ENCODE data around the gene CASP7.
"Not testable (repeated sequence)": the region's sequence is repeated elsewhere in the genome, so short reads cannot be mapped to it uniquely, and the experiment has no call there.

The CASP7 gene

GRCh38 chr10:113679463-113680189 is at the start of gene CASP7:
Gene CASP7, plus strand, starts transcription at chr10:113679912. Its CDS starts 17,582 bp downstream, at chr10:113697494.
- DNase-seq (ENCODE audit: low read depth in 2 of 2, low spot score in 1 of 2) = peak; percentile 60 to 71

DNA sequence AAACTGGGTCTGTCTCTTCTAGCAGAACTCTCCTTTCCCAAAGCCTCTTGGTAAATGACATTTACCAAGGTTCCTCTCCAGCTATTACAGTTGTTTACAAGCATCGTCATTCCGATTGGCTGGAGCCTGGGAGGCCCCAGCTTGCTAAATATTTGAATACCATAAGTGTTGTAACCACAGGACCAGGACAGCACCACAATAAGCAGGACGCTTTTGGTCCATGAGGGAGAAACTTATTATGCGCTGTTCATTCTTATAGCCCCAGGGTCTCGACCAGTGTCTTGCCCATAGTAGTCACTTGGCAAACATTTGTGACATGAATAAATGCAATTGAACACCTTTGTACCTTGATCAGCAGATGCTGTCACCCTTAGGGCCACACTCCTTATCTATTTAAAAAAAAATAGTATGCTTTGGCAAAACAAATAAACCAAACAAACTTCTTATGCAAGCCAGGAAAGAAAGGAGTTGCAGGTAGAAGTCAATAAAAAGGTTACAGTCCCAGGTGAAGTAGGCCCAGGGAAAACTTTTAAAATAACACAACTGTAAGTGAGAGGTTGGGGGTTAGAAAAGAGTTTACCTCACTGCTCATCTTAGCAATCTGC is 48.7 kb upstream of the CASP7 start:
- DNase-seq (ENCODE audit: low read depth in 2 of 2, low spot score in 1 of 2) = no peak

GRCh38 chr10:113631684-113632367 is 47.9 kb upstream of the CASP7 start:
- no peak for DNase-seq (ENCODE audit: low read depth in 2 of 2, low spot score in 1 of 2)

- no peak for DNase-seq (ENCODE audit: low read depth in 2 of 2, low spot score in 1 of 2)
These were observed 39.7 kb upstream of the CASP7 start for GRCh38 chr10:113639966-113640365.

- no peak for DNase-seq (ENCODE audit: low read depth in 2 of 2, low spot score in 1 of 2)
These were observed 38.0 kb upstream of the CASP7 start for GRCh38 chr10:113641702-113642101.

DNA sequence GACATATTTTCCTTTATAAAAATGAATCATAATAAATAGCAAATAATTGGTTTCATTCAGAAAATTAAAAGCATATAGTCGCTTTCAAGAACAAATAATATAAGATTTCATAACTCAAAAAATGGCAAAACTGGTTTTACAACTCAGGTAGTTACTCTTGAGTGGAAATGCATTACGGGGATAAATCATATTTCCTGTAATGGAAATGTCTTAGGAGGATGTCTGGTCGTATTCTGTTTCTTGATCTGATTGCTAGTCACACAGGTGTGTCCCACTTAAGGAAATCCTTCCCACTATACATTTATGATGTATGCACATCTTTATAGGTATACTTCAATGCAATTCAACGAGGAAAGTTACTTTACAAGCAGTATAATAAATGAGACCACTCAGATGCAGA is 36.5 kb upstream of the CASP7 start:
- DNase-seq (ENCODE audit: low read depth in 2 of 2, low spot score in 1 of 2) = no peak

DNA sequence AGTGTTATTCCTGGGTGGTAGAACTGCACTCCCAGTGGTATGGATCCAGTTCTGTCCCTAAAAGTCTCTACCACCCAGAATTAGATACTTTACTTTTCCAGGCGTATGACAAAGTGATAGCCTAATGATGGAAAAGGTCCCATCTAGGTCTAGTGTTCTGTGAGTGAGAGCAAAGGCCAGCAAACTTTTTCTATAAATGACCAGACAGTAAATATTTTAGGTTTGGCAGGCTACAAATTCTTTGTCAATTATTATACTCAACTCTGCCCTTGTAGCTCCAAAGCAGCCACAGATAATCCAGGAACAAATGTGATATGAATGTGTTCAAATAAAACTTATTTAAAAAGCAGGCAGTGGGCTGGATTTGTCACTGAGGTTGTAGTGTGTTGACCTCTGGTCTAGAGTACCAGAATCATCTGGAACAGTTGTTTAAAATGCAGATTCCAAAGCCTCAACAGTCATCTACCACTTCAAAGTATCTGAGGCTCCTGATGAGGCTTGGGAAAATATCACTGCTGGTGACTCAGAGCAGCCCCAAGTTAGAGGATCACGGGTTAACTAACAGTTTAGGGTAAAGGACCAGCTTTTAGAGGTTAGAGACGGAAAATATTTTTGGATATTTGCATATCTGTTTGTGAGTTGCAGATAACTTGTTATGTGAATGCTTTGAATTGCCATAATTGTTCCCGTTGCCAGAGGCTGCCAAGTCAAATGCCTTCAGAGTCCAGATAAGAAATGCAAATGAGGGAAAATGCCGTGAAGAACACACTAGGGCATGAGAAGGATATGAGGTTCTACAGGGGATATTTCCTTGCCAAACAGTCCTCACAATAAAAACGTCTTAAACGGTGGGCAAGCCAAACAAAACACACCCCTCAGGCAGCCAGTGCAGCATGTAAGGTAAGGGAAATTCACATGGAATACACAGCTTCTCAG is 35.3 kb upstream of the CASP7 start:
- DNase-seq (ENCODE audit: low read depth in 2 of 2, low spot score in 1 of 2) = no peak

GRCh38 chr10:113646336-113647201 is 33.1 kb upstream of the CASP7 start:
- no peak for DNase-seq (ENCODE audit: low read depth in 2 of 2, low spot score in 1 of 2)

GRCh38 chr10:113647812-113648211 is 31.9 kb upstream of the CASP7 start:
- DNase-seq (ENCODE audit: low read depth in 2 of 2, low spot score in 1 of 2) = no peak

GRCh38 chr10:113648478-113648877 is 31.2 kb upstream of the CASP7 start:
- DNase-seq (ENCODE audit: low read depth in 2 of 2, low spot score in 1 of 2) = no peak

GRCh38 chr10:113650172-113650571 is 29.5 kb upstream of the CASP7 start:
- no peak for DNase-seq (ENCODE audit: low read depth in 2 of 2, low spot score in 1 of 2)

DNA sequence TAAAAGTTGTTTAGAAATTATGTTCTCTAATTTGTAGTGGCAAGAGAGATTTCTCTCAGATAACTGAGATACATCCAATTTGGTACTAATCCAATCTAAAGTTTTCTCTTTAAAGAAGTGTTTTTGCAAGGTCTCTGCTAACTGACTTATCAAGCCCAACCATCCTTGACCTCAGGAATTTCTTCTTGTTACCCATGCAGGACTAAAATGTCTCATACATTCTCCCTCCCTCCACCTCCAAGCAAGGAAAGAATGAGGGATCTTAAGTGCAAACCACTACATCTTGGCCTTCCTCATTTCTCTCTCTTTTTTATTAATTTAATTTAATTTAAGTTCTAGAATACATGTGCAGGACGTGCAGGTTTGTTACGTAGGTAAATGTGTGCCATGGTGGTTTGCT is 28.7 kb upstream of the CASP7 start:
- no peak for DNase-seq (ENCODE audit: low read depth in 2 of 2, low spot score in 1 of 2)

DNA sequence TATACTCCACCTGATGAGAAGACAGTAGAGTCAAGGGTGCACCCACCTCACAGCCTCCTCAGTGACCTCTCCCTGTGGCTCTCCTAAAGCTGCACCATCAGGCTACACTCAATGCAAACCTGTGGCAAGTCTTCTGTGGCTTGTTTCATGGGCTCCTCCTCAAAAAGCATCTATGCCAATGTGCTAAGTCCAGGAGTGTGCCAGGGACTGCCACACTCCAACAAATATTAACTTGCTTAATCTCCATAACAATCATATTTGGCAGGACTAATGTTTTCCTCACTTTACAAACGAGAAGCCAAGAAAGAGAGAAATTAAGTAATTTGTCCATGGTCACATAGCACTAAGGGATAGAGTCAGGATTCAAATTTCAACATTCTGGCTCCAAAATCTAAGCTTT is 27.8 kb upstream of the CASP7 start:
- no peak for DNase-seq (ENCODE audit: low read depth in 2 of 2, low spot score in 1 of 2)

DNA sequence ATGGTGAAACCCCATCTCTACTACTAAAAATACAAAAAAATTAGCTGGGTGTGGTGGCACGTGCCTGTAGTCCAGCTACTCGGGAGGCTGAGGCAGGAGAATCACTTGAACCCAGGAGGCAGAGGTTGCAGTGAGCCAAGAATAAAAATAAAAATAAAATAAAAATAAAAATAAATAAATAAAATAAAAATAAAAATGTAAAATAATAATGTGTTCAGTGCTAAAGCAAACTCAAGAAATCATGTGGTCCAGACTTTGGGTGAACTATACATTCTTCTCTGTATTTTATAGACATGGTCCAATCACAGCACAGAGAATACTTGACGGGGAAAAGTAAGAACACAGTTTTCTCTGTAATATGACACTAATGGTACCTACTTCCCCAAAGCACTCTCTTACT is 27.3 kb upstream of the CASP7 start:
- not testable (repeated sequence) for DNase-seq (ENCODE audit: low read depth in 2 of 2, low spot score in 1 of 2)

GRCh38 chr10:113656896-113657295 is 22.8 kb upstream of the CASP7 start:
- DNase-seq (ENCODE audit: low read depth in 2 of 2, low spot score in 1 of 2) = no peak

DNA sequence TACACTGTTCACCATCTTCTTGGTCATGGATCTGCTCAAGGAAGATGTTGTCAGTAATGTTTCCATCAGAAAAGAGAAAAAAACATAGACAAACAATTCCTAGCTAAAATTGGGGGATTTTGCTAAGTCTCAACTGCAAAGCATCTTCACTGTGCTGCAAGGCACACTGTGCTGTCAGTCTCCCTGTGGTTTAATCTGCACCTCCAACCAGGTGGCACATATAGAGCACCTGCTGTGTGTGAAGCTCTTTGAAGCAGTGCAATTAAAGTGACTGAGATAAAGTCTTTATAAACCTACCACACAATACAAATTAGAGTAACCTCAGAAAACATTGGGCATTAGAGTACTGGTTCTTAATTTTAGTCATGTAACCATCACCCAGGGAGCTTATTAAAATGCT is 22.2 kb upstream of the CASP7 start:
- DNase-seq (ENCODE audit: low read depth in 2 of 2, low spot score in 1 of 2) = no peak

DNA sequence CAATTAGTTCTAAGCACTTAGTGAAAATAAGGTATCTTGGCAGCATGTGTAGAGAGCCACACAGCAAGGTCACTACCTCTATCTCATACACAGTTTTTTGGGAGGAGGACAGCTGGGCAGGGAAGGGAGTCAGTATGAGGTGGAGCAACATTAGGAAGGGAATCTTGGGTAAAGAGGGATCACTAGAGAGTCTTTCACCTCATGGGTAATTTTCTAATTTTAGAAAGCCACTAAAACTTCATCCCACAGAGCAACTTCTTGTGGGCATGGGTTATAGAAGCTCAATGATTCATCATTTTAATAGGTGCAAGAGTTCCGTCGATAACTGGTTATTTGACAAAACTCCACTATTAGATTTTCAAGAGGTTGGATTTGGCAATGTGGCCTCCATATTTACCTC is 18.4 kb upstream of the CASP7 start:
- no peak for DNase-seq (ENCODE audit: low read depth in 2 of 2, low spot score in 1 of 2)

DNA sequence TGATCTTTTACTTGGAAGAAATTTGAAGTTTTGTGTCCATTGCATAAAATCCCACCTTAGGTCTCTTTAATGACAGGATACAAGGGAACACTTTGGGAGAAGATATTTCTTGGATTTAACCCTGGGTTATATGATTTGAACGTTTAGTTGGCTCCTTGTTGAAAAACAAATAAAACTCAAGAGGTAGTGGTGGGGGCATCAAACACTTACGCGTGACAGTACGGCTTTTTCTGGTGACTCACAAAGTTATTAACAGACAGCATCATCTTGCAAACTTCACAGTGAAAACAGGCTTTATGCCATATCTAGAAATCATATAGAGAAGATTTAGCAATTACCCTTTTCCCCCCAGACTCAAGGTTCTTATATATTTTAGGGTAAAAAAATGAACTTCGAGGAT is 16.6 kb upstream of the CASP7 start:
- DNase-seq (ENCODE audit: low read depth in 2 of 2, low spot score in 1 of 2) = no peak

GRCh38 chr10:113663908-113664307 is 15.8 kb upstream of the CASP7 start, which contains the start of gene NRAP:
Gene NRAP, minus strand, starts transcription at chr10:113664041. Its CDS starts 159 bp downstream, at chr10:113663882.
- no peak for DNase-seq (ENCODE audit: low read depth in 2 of 2, low spot score in 1 of 2)

- no peak for DNase-seq (ENCODE audit: low read depth in 2 of 2, low spot score in 1 of 2)
These were observed 14.4 kb upstream of the CASP7 start for GRCh38 chr10:113665352-113665751.

All from stimulated activated CD8-positive, alpha-beta memory T cell treated with anti-CD3 and anti-CD28 coated beads, Interleukin-4, amount 100 ng/mL, for 4 hours (primary cell).